Osteocyte (in vitro differentiated cells): ENCODE results near the gene TMA7. TPM values are rescaled to one million over a fixed set of nuclear protein-coding genes. Genes with fewer than 3 reads are reported as not detected.

ENCODE experiments used
- DNase-seq: peaks from one replicate; pipeline ENCODE4 v3.0.0; 2021; ENCODE audit warnings: mixed read lengths; ENCODE audit not compliant: unreplicated experiment; ENCODE audit errors: extremely low spot score
- H3K27ac Mint-ChIP-seq: one replicate; pipeline ENCODE4 v1.8.0; 2021; ENCODE audit warnings: mild to moderate bottlenecking, mixed read lengths; ENCODE audit not compliant: unreplicated experiment
- H3K27me3 Mint-ChIP-seq: one replicate; pipeline ENCODE4 v1.8.0; 2021; ENCODE audit warnings: mixed read lengths; ENCODE audit not compliant: unreplicated experiment
- H3K36me3 Mint-ChIP-seq: one replicate; pipeline ENCODE4 v1.8.0; 2021; ENCODE audit warnings: mixed read lengths; ENCODE audit not compliant: unreplicated experiment
- H3K4me1 Mint-ChIP-seq: one replicate; pipeline ENCODE4 v1.8.0; 2021; ENCODE audit warnings: mixed read lengths; ENCODE audit not compliant: unreplicated experiment
- H3K4me3 Mint-ChIP-seq: one replicate; pipeline ENCODE4 v1.8.0; 2021; ENCODE audit warnings: mild to moderate bottlenecking, moderate library complexity, mixed read lengths; ENCODE audit not compliant: unreplicated experiment
- H3K9me3 Mint-ChIP-seq: one replicate; pipeline ENCODE4 v1.8.0; 2021; ENCODE audit warnings: mixed read lengths; ENCODE audit not compliant: unreplicated experiment
- CTCF ChIP-seq: fragments of 200-600 bp; sonication (generic); IDR thresholded peaks from 2 replicates; pipeline ENCODE4 v1.5.0; 2021; ENCODE audit warnings: antibody characterized with exemption, mild to moderate bottlenecking, moderate library complexity
- total RNA-seq: library from RNA; stranded (reverse); gene quantifications from 2 replicates; pipeline ENCODE4 v1.2.1, GENCODE V29; 2021

TMA7 gene
- total RNA-seq, 1 donor from 2014 or later = 198 TPM

- TF ChIP-seq CTCF = no peak
- DNase-seq = peak; percentile 82
- Mint-ChIP-seq H3K36me3 (peaks cover 5% of the 10 kb centered on the region), H3K27me3 (no peaks in the 10 kb centered on the region), H3K4me3 (peak overlapping the region; percentile 52), H3K27ac (no peak overlapping the region), H3K9me3 (no peaks in the 10 kb centered on the region), H3K4me1 (peaks cover 23% of the 10 kb centered on the region)
Measured at GRCh38 chr3:48433472-48434118, 6.5 kb upstream of the TMA7 start.

GRCh38 chr3:48434591-48435222, 5.3 kb upstream of the TMA7 start:
- Mint-ChIP-seq H3K4me3 (no peak overlapping the region), H3K9me3 (no peaks in the 10 kb centered on the region), H3K27ac (no peak overlapping the region), H3K36me3 (peaks cover 5% of the 10 kb centered on the region), H3K4me1 (peaks cover 32% of the 10 kb centered on the region), H3K27me3 (no peaks in the 10 kb centered on the region)
- no peak for DNase-seq
- no peak for TF ChIP-seq CTCF

DNA sequence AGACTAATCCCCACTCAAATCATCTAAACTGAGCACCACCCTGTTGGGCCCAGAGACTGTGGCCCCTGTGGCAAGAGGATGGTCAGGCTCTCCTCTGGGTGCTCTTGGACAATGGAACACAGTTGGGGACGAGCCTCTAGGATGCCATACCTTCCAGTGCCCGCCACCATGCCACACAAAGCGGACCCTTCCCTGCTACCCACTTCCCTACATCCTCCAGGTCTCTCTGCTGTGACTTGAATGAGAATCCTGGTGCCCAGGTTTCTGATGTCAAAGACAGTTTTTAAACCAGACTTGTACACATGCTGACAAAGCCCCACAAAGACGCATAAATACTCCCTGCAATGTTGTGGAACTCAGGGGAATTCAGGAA, 4.8 kb upstream of the TMA7 start:
- TF ChIP-seq CTCF = no peak
- no peak for DNase-seq
- Mint-ChIP-seq H3K27me3 (no peaks in the 10 kb centered on the region), H3K4me3 (no peak overlapping the region), H3K36me3 (peaks cover 5% of the 10 kb centered on the region), H3K27ac (no peak overlapping the region), H3K4me1 (peaks cover 30% of the 10 kb centered on the region), H3K9me3 (no peaks in the 10 kb centered on the region)

GRCh38 chr3:48435774-48436476, 4.1 kb upstream of the TMA7 start:
- no peaks in the 10 kb centered on the region for H3K9me3 Mint-ChIP-seq

More at GRCh38 chr3:48435774-48436476, 4.1 kb upstream of the TMA7 start:
- Mint-ChIP-seq H3K4me1 (peaks cover 28% of the 10 kb centered on the region), H3K27ac (no peak overlapping the region), H3K36me3 (peaks cover 5% of the 10 kb centered on the region), H3K4me3 (no peak overlapping the region), H3K27me3 (no peaks in the 10 kb centered on the region)
- DNase-seq = peak; percentile 93
- peak; percentile 100 for TF ChIP-seq CTCF
